ENCODE data around the gene SLC7A14. TPM values are rescaled to one million over a fixed set of nuclear protein-coding genes. Genes with fewer than 3 reads are reported as not detected.

The SLC7A14 gene
- total RNA-seq (2022; extraction: Qiagen RNA extraction), result not detected in 5 replicates

GRCh38 chr3:170585937-170586310 is at the start of gene SLC7A14:
Gene SLC7A14, minus strand, starts transcription at chr3:170586075. Its CDS starts 59,139 bp downstream, at chr3:170526936.

GRCh38 chr3:170418422-170419398 is 167.2 kb downstream of the SLC7A14 start, which contains the start of gene CLDN11:
Gene CLDN11, plus strand, starts transcription at chr3:170418868. Its CDS starts 199 bp downstream, at chr3:170419067.

Other genes with a start within 250 kb of the SLC7A14 start
- 18.8 to 38.2 TPM (median 23.6 TPM) in 5 replicates for gene SKIL, start 228.4 kb downstream of the SLC7A14 start, total RNA-seq (2022; extraction: Qiagen RNA extraction)
- gene CLDN11, start 167.2 kb downstream of the SLC7A14 start, total RNA-seq (2022; extraction: Qiagen RNA extraction), result 0.07 to 0.15 TPM (median 0.12 TPM) in 5 replicates